WTC11 (cell line): ENCODE data around the gene CLCN1.
A peak's percentile ranks its signal among the peaks of the same experiment; 100 is the strongest.

Experiments
- FOXK1 ChIP-seq: sonication (generic); formaldehyde crosslinking; IDR thresholded peaks from 2 replicates; pipeline ENCODE4 v1.8.0; 2022; ENCODE audit warnings: mild to moderate bottlenecking, moderate library complexity, missing genetic modification reagents
- KAT7 ChIP-seq: sonication (generic); formaldehyde crosslinking; IDR thresholded peaks from 2 replicates; pipeline ENCODE4 v1.8.1; 2023; ENCODE audit warnings: missing genetic modification reagents, mild to moderate bottlenecking, borderline replicate concordance
- NR2C2 ChIP-seq: sonication (generic); formaldehyde crosslinking; IDR thresholded peaks from 2 replicates; pipeline ENCODE4 v1.8.0; 2022; ENCODE audit warnings: mild to moderate bottlenecking, missing genetic modification reagents
- SMAD4 ChIP-seq: sonication (generic); formaldehyde crosslinking; IDR thresholded peaks from 2 replicates; pipeline ENCODE4 v1.8.0; 2022; ENCODE audit warnings: mild to moderate bottlenecking, missing genetic modification reagents
- TEAD4 ChIP-seq: sonication (generic); formaldehyde crosslinking; IDR thresholded peaks from 2 replicates; pipeline ENCODE4 v1.8.0; 2022; ENCODE audit warnings: mild to moderate bottlenecking, missing genetic modification reagents

DNA sequence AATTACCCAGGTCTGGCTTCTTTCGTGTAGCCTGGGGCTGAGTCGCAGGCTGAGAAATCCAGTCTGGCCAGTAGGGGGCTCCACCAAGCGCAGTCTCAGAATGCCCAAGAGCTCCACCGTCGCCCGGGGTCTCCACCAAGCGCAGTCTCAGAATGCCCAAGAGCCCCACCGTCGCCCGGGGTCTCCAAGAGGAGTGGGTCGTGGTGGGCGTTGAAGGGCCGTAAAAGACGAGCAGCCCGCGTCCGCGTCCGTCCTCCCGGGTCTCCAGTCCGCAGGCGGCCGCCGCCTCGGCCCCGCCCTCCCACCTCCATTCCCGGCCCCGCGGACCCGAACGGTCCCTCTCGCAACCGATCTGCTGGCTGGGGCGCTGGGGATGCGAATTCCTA is 64.3 kb downstream of the CLCN1 start:
- TF ChIP-seq TEAD4 (CRISPR knock-in tag) (no peak), SMAD4 (CRISPR knock-in tag) (no peak), NR2C2 (CRISPR knock-in tag) (no peak), FOXK1 (CRISPR knock-in tag) (0 out of 2 replicates have a peak, but pooled peaks have one; percentile 11), KAT7 (CRISPR knock-in tag) (no peak)
